Measurements from ENCODE around the gene CSDE1.
"Not testable (repeated sequence)": the region's sequence is repeated elsewhere in the genome, so short reads cannot be mapped to it uniquely, and the experiment has no call there.

GRCh38 chr1:114753702-114754101 is 4.1 kb downstream of the CSDE1 start:
- TF ChIP-seq, protein P1, sequence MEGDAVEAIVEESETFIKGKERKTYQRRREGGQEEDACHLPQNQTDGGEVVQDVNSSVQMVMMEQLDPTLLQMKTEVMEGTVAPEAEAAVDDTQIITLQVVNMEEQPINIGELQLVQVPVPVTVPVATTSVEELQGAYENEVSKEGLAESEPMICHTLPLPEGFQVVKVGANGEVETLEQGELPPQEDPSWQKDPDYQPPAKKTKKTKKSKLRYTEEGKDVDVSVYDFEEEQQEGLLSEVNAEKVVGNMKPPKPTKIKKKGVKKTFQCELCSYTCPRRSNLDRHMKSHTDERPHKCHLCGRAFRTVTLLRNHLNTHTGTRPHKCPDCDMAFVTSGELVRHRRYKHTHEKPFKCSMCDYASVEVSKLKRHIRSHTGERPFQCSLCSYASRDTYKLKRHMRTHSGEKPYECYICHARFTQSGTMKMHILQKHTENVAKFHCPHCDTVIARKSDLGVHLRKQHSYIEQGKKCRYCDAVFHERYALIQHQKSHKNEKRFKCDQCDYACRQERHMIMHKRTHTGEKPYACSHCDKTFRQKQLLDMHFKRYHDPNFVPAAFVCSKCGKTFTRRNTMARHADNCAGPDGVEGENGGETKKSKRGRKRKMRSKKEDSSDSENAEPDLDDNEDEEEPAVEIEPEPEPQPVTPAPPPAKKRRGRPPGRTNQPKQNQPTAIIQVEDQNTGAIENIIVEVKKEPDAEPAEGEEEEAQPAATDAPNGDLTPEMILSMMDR (IDR thresholded peaks at IDR 0.05): not testable (repeated sequence)
- TF ChIP-seq POLR2A (IDR thresholded peaks at IDR 0.05): not testable (repeated sequence)
